DMS114 treated with DMSO at 0.1 percent for 48 hours (cell line): ENCODE results near the gene PCDHGA7.
"Not testable (repeated sequence)": the region's sequence is repeated elsewhere in the genome, so short reads cannot be mapped to it uniquely, and the experiment has no call there.

Experiments used
- DNase-seq: peaks from one replicate; lab custom pipeline; 2025; ENCODE audit not compliant: unreplicated experiment; lab: John Stamatoyannopoulos, UW

The PCDHGA7 gene

GRCh38 chr5:141397756-141398551 is 15.4 kb downstream of the PCDHGA7 start, which contains the start of gene PCDHGB5:
Gene PCDHGB5, plus strand, starts transcription at chr5:141397947. Its CDS starts 181 bp downstream, at chr5:141398128.
- DNase-seq, result not testable (repeated sequence)

- no peak for DNase-seq
Observed at GRCh38 chr5:141398608-141399007, 16.1 kb downstream of the PCDHGA7 start.

DNA sequence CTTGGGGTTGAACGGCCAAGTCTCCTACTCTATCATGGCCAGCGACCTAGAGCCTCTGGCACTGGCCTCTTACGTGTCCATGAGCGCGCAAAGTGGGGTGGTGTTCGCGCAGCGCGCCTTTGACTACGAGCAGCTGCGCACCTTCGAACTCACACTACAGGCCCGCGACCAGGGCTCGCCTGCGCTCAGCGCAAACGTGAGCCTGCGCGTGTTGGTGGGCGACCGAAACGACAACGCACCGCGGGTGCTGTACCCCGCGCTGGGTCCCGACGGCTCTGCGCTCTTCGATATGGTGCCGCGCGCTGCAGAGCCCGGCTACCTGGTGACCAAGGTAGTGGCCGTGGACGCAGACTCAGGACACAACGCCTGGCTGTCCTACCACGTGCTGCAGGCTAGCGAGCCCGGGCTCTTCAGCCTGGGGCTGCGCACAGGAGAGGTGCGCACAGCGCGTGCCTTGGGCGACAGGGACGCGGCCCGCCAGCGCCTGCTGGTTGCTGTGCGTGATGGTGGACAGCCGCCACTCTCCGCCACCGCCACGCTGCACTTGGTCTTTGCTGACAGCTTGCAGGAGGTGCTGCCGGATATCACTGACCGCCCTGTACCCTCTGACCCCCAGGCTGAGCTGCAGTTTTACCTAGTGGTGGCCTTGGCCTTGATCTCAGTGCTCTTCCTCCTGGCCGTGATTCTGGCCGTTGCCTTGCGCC is 17.2 kb downstream of the PCDHGA7 start:
- DNase-seq, result no peak

DNA sequence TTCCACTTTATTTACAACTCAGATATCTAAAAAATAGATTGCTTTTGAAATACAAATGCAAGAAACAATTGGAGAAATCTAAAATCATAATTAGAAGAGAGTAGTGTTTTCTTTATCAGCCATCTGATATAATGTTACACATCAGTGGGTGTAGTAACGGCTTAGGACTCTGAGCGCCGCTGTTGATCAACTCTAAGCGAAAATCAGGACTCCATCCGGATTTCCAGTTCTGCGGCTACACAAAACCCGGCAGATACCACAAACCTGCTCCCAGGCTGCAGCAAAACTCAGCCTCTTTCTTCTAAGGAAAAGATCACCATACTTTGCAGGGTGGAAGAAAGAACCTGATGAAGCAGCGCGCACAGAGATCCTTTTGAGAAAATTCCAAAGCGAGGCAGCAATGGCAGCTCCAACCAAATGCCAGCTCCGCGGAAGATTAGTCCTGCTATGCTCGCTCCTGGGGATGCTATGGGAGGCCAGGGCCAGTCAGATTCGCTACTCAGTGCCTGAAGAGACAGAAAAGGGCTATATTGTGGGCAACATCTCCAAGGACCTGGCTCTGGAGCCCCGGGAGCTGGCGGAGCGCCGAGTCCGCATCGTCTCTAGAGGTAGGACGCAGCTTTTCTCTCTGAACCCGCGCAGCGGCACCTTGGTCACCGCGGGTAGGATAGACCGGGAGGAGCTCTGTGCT is 20.2 kb downstream of the PCDHGA7 start, which contains the start of gene PCDHGA9:
PCDHGA9 (plus strand) TSS at position 226 of the 691 bp plus-strand sequence; CDS start at position 401, 175 bp downstream.
- DNase-seq, result no peak

GRCh38 chr5:141403387-141403786 is 20.8 kb downstream of the PCDHGA7 start:
- DNase-seq, result no peak

DNA sequence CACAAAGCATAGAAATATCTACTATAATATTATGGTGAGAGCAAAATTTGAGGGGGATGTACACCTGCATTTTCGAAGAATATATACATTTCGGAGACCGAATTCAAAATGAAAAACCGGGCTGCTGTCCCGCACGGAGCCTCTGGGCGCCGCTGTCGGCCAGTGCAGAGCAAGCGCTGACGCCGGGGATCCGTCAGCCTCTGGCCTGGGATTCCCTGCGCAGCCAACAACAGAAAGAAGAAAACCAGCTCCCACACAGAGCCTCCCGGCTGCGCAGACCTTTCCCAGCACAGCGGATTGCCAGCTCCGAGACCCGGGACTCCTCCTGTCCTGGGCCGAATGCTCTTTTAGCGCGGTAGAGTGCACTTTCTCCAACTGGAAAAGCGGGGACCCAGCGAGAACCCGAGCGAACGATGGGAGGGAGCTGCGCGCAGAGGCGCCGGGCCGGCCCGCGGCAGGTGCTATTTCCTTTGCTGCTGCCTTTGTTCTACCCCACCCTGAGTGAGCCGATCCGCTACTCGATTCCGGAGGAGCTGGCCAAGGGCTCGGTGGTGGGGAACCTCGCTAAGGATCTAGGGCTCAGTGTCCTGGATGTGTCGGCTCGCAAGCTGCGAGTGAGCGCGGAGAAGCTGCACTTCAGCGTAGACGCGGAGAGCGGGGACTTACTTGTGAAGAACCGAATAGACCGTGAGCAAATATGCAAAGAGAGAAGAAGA is 25.4 kb downstream of the PCDHGA7 start, which contains the start of gene PCDHGB6:
PCDHGB6 (plus strand) TSS at position 232 of the 716 bp plus-strand sequence; CDS start at position 414, 182 bp downstream.
- DNase-seq, result not testable (repeated sequence)

GRCh38 chr5:141409598-141410306 is 27.2 kb downstream of the PCDHGA7 start:
- no peak for DNase-seq

GRCh38 chr5:141411575-141411974 is 29.0 kb downstream of the PCDHGA7 start:
- DNase-seq, result no peak

DNA sequence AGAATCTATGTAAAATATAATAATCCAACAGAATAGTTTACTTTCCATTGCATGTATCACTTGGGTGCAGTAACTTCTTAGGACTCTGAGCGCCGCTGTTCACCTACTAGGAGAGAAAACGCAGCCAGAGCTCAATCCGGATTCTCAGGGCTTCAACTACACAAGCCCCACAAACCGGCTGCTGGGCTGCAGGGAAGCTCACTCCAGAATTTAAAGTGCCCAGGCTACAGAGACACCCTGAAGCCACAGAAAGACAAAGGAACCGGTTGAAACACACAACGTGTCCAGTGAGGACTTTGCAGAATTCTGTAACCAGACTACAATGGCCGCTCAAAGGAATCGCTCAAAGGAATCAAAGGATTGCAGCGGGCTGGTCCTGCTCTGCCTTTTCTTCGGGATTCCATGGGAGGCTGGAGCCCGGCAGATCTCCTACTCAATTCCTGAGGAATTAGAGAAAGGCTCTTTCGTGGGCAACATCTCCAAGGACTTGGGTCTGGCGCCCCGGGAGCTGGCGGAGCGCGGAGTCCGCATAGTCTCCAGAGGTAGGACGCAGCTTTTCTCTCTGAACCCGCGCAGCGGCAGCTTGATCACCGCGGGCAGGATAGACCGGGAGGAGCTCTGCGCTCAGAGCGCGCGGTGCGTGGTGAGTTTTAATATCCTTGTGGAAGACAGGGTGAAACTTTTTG is 30.5 kb downstream of the PCDHGA7 start, which contains the start of gene PCDHGA10:
PCDHGA10 (plus strand) TSS at position 134 of the 686 bp plus-strand sequence; CDS start at position 323, 189 bp downstream.
- DNase-seq, result no peak

GRCh38 chr5:141413540-141414069 is 31.1 kb downstream of the PCDHGA7 start:
- no peak for DNase-seq

DNA sequence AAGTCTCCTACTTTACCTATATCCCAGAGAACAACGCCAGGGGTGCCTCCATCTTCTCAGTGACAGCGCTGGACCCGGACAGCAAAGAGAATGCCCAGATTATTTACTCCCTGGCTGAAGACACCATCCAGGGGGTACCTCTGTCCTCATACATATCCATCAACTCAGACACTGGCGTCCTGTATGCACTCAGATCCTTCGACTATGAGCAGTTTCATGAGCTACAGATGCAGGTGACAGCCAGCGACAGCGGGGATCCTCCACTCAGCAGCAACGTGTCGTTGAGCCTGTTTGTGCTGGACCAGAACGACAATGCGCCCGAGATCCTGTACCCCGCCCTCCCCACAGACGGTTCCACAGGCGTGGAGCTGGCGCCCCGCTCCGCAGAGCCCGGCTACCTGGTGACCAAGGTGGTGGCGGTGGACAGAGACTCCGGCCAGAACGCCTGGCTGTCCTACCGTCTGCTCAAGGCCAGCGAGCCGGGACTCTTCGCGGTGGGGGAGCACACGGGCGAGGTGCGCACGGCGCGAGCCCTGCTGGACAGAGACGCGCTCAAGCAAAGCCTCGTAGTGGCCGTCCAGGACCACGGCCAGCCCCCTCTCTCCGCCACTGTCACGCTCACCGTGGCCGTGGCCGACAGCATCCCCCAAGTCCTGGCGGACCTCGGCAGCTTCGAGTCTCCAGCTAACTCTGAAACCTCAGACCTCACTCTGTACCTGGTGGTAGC is 32.2 kb downstream of the PCDHGA7 start:
- not testable (repeated sequence) for DNase-seq

DNA sequence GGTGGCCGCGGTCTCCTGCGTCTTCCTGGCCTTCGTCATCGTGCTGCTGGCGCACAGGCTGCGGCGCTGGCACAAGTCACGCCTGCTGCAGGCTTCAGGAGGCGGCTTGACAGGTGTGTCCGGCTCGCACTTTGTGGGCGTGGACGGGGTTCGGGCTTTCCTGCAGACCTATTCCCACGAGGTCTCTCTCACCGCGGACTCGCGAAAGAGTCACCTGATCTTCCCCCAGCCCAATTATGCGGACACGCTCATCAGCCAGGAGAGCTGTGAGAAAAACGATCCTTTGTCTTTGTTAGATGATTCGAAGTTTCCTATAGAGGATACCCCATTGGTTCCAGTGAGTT is 32.7 kb downstream of the PCDHGA7 start:
- not testable (repeated sequence) for DNase-seq

DNA sequence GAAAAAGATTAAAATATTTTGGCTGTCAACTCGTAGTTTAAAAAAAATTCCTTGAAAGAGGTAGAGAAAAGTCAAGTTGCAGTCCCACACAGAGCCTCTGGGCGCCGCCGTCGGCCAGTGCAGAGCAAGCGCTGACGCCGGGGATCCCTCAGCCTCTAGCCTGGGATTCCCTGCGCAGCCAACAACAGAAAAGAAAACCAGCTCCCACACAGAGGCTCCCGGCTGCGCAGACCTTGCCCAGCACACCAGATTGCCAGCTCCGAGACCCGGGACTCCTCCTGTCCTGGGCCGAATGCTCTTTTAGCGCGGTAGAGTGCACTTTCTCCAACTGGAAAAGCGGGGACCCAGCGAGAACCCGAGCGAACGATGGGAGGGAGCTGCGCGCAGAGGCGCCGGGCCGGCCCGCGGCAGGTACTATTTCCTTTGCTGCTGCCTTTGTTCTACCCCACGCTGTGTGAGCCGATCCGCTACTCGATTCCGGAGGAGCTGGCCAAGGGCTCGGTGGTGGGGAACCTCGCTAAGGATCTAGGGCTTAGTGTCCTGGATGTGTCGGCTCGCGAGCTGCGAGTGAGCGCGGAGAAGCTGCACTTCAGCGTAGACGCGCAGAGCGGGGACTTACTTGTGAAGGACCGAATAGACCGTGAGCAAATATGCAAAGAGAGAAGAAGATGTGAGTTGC is 35.1 kb downstream of the PCDHGA7 start, which contains the start of gene PCDHGB7:
PCDHGB7 (plus strand) TSS at position 184 of the 679 bp plus-strand sequence; CDS start at position 367, 183 bp downstream.
- not testable (repeated sequence) for DNase-seq

- DNase-seq, result no peak
Observed at GRCh38 chr5:141419074-141419880, 36.7 kb downstream of the PCDHGA7 start.

- no peak for DNase-seq
Observed at GRCh38 chr5:141420855-141421488, 38.4 kb downstream of the PCDHGA7 start, which contains the start of gene PCDHGA11. Gene PCDHGA11, plus strand, starts transcription at chr5:141421051. Its CDS starts 177 bp downstream, at chr5:141421228.

GRCh38 chr5:141421489-141421855 is 38.9 kb downstream of the PCDHGA7 start:
- DNase-seq, result no peak
